C4-2B (cell line): ENCODE measurements around the gene ARID4B.
"Not testable (repeated sequence)": the region's sequence is repeated elsewhere in the genome, so short reads cannot be mapped to it uniquely, and the experiment has no call there.

ENCODE experiments used
- H3K27ac ChIP-seq: fragments of 450-650 bp; 2 replicates; pipeline ENCODE4 v1.5.1; 2017
- ZFX ChIP-seq: fragments of 450-650 bp; IDR thresholded peaks from 2 replicates; pipeline ENCODE4 v1.6.1; 2017
- TF ChIP-seq, protein P1 (sequence below): fragments of 450-650 bp; conservative IDR thresholded peaks from 2 replicates; pipeline ENCODE4 v1.5.1; 2017; ENCODE audit warnings: mild to moderate bottlenecking

The ARID4B gene

GRCh38 chr1:235289859-235290739 lies 37.9 kb downstream of the ARID4B start:
- no peak for TF ChIP-seq ZFX
- TF ChIP-seq, protein P1, sequence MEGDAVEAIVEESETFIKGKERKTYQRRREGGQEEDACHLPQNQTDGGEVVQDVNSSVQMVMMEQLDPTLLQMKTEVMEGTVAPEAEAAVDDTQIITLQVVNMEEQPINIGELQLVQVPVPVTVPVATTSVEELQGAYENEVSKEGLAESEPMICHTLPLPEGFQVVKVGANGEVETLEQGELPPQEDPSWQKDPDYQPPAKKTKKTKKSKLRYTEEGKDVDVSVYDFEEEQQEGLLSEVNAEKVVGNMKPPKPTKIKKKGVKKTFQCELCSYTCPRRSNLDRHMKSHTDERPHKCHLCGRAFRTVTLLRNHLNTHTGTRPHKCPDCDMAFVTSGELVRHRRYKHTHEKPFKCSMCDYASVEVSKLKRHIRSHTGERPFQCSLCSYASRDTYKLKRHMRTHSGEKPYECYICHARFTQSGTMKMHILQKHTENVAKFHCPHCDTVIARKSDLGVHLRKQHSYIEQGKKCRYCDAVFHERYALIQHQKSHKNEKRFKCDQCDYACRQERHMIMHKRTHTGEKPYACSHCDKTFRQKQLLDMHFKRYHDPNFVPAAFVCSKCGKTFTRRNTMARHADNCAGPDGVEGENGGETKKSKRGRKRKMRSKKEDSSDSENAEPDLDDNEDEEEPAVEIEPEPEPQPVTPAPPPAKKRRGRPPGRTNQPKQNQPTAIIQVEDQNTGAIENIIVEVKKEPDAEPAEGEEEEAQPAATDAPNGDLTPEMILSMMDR = no peak

DNA sequence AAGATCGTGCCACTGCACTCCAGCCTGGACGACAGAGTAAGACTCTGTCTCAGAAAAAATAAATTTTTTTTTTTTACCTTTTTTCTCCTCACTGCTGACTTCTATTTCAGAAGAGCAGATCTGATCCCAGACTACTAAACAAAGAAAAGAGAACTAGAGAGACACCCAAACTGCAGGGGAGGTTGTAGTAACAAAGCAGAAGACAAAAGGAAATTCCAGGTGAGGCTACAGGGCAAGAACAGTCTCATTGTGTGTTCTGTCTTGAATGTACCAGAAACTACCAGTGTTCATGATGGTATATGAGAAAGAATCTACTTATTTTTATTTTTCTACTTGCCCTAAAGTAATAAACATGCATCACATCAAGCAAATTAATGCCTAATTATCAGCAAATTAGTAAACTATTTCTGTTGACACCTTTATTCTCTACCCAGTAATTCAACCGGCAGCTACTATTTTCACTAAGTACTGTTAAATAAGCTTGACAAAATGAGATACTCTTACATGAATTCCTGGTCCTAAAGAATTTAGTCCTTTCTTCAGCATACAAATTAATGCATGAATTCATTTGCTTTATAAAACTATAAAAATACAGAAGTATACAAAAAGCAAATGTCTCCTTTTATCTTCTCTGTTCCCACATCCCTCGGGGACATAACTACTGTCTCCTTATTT lies 40.6 kb downstream of the ARID4B start:
- H3K27ac ChIP-seq = no peak overlapping the region
- TF ChIP-seq, protein P1 = no peak
- TF ChIP-seq ZFX = no peak

More at GRCh38 chr1:235289859-235290739, 37.9 kb downstream of the ARID4B start:
- H3K27ac ChIP-seq = no peak overlapping the region

- TF ChIP-seq, protein P1 = no peak
- TF ChIP-seq ZFX = no peak
- no peak overlapping the region for H3K27ac ChIP-seq
Measured at GRCh38 chr1:235286667-235287066, 41.3 kb downstream of the ARID4B start.

DNA sequence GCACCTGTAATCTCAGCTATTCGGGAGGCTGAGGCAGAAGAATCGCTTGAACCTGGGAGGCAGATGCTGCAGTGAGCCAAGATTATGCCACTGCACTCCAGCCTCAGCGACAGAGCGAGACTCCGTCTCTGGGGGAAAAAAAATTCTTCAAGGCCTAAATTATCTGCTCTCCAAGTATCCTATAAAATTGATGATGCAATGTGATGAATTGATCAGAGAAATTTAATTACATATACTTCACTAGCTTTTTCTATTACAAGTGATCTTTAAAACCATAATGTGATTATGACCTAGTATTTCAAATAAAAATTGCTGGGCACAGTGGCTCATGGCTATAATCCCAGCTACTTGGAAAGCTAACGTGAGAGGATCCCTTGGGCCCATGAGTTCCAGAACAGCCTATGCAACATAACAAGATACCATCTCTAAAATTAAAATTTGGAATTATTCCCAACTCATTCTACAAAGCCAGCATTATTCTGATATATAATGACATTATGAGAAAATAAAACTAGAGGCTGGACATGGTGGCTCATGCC lies 43.7 kb downstream of the ARID4B start:
- TF ChIP-seq, protein P1 = no peak
- no peak for TF ChIP-seq ZFX
- no peak overlapping the region for H3K27ac ChIP-seq

DNA sequence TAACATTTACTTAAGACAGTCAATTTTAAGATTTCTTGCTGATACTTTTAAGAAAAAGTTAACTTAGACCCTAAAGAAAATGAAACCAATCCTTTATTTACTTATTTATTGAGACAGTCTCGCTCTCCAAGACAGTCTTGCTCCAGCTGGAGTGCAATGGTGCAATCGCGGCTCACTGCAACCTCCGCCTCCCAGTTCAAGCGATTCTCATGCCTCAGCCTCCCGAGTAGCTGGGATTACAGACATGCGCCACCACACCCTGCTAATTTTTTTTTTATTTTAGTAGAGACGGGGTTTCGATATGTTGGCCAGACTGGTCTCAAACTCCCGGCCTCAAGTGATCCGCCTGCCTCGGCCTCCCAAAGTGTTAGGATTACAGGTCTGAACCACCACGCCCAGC lies 44.3 kb downstream of the ARID4B start:
- not testable (repeated sequence) for H3K27ac ChIP-seq

DNA sequence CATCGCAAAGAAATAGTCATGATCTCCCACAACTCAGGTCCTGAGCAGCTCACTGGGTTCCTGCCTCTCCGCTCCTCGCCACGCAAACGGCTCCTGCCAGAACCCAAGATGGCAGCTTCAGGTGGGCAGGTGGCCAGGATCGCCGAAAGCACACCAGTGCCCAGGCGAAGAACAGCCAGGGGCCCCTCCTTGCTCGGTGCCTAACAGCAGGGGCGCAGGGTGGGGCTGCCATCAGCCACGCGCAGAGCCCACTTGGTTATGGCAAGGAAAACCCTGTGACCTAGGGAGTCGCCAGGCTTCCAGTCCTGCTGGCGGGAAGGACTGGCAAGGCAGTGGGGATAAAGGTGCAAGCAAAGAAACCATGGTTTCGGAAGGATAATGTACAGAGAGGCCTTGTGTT lies 47.5 kb downstream of the ARID4B start:
- no peak overlapping the region for H3K27ac ChIP-seq
- TF ChIP-seq, protein P1 = no peak
- TF ChIP-seq ZFX = no peak

GRCh38 chr1:235279694-235280093 lies 48.3 kb downstream of the ARID4B start:
- no peak for TF ChIP-seq ZFX
- TF ChIP-seq, protein P1 = no peak

More at GRCh38 chr1:235279694-235280093, 48.3 kb downstream of the ARID4B start:
- H3K27ac ChIP-seq = no peak overlapping the region
